Measurements from ENCODE around the gene WBP2. TPM values are rescaled to one million over a fixed set of nuclear protein-coding genes. Genes with fewer than 3 reads are reported as not detected.

The WBP2 gene
- total and polyA plus RNA-seq, 2 of the 8 experiments (the other 6 are each of a cell fraction or from before 2014, with no cell fraction given) = 48.2 to 71.2 TPM

DNA sequence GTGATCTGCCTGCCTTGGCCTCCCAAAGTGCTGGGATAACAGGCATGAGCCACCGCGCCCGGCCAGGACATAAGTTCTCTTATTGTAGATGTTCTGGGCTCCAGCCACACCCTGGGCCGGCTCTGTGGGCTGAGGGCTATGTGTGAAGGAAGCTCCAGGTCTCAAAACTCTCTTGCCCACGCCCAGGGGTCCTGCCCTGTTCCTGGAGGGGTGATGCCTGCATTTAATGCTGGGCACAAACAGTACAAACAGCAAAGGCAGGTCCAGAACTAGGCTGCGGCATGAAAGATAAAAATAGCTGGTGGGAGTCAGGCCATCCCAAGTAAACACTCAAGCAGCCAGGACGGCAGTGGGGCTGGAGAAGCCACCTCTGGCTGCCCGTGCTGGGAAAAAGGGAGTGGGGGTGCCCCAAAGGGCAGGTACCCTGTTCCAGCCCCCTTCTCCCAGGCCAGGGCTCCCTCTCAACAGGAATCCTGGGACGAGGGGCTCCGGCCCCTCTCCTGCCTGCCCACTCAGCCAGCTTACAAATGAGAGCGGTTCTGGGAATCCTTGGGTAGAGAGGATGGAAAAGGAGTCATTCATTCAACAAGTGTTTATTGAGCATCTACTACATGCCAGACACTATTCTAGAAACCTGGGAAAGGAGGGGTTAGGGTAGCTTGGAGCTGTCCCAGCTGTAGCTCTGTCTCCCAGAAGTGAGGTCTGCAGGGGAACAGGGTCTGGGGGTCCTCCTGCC, 18.6 kb upstream of the WBP2 start:
- ChIA-PET CTCF (ENCODE audit: partially characterized antibody) (interaction anchor here (0.6 to 11.3 kb wide), 8 partner anchors 12 to 516 kb away, joined by 3 to 157 read pairs (median 4); partner anchors contain the start of genes CDK3, TRIM65 and WBP2), POLR2A (ENCODE audit: partially characterized antibody) (interaction anchor here (1.0 to 12.1 kb wide), 6 partner anchors 12 to 98 kb away, joined by 3 to 143 read pairs (median 3); partner anchors contain the start of genes TRIM65 and WBP2)
- TF ChIP-seq KDM1A (IDR thresholded peaks at IDR 0.05; ENCODE audit: borderline replicate concordance, low read length) = no peak
- no peak for TF ChIP-seq ASH2L (IDR thresholded peaks at IDR 0.05; ENCODE audit: low read length)
- Histone ChIP-seq H2BK15ac (ENCODE audit: low read length) (no peak overlapping the region), H3K56ac (replicated peaks; ENCODE audit: insufficient read length, low read depth, low read length) (no peak overlapping the region), H2BK5ac (ENCODE audit: low read depth, low read length) (no peak overlapping the region), H3K36me3 (ENCODE audit: control insufficient read depth in 2 of 4, insufficient read depth in 4 of 4, low read length in 3 of 4) (no peaks in the 10 kb centered on the region), H2BK12ac (ENCODE audit: low read depth, low read length) (no peak overlapping the region), H3K18ac (ENCODE audit: extremely low read depth, low read length) (no peak overlapping the region), H3K27ac (ENCODE audit: low read depth, low read length) (no peak overlapping the region), H3K4ac (replicated peaks; ENCODE audit: insufficient read length, low read depth, low read length) (no peak overlapping the region), H2AFZ (ENCODE audit: low read length) (no peak overlapping the region), H3K14ac (ENCODE audit: insufficient read length) (no peak overlapping the region), H2AK5ac (ENCODE audit: low read depth, low read length) (no peak overlapping the region), H3K79me1 (ENCODE audit: low read depth, low read length) (no peaks in the 10 kb centered on the region), H3K4me1 (replicated peaks in 1 of 4; ENCODE audit: control insufficient read depth in 3 of 4, insufficient read depth in 4 of 4, low read length in 3 of 4) (peaks cover 0 to 26% (median 13%) of the 10 kb centered on the region in 4 experiments; a peak in 6 of 7 replicates), H4K8ac (ENCODE audit: extremely low read depth, insufficient read depth, low read length) (no peak overlapping the region), H4K91ac (replicated peaks; ENCODE audit: insufficient read length, low read length) (no peak overlapping the region), H3K23ac (ENCODE audit: insufficient read length) (no peak overlapping the region), H2BK20ac (ENCODE audit: low read length) (no peak overlapping the region), H3K9me3 (ENCODE audit: insufficient read depth in 2 of 2, low read depth in 1 of 2, low read length in 1 of 2) (no peaks in the 10 kb centered on the region), H4K20me1 (replicated peaks in 1 of 2; ENCODE audit: control insufficient read depth in 1 of 2, insufficient read depth in 2 of 2, low read length in 2 of 2) (no peaks in the 10 kb centered on the region), H3K4me2 (ENCODE audit: insufficient read depth in 1 of 2, low read depth in 2 of 2, low read length in 2 of 2) (no peak overlapping the region), H3K79me2 (ENCODE audit: control insufficient read depth in 1 of 2, insufficient read depth in 2 of 2, low read length in 2 of 2) (no peaks in the 10 kb centered on the region), H3K9ac (replicated peaks in 1 of 4; ENCODE audit: extremely low read depth in 1 of 4, low read depth in 3 of 4, low read length in 3 of 4) (no peak overlapping the region), H3K4me3 (ENCODE audit: extremely low read depth in 1 of 4, insufficient read depth in 2 of 4, low read depth in 3 of 4, low read length in 4 of 4) (no peak overlapping the region), H3K27me3 (replicated peaks in 1 of 4; ENCODE audit: control insufficient read depth in 3 of 4, extremely low read depth in 1 of 4, insufficient read depth in 3 of 4, low read length in 3 of 4) (peaks cover 10 to 26% (median 20%) of the 10 kb centered on the region in 4 experiments; a peak in 6 of 7 replicates), H2BK120ac (replicated peaks; ENCODE audit: low read depth, low read length) (no peak overlapping the region), H4K5ac (ENCODE audit: insufficient read length, low read depth, low read length) (no peak overlapping the region), H3K23me2 (ENCODE audit: low read depth, low read length) (peaks cover 14% of the 10 kb centered on the region; the same call in 1 of the 2 replicates)
- 87% methylated on average over 11 of the region's 11 CpGs; no CpG with 5 or more reads in 1 of the 2 experiments for WGBS, 2 experiments (ENCODE audit: extremely low coverage in 1 of 2, insufficient coverage in 1 of 2, insufficient read length in 1 of 2, insufficient replicate concordance in 2 of 2, low coverage in 1 of 2, low lambda C conversion rate in 2 of 2, missing lambda C conversion rate in 1 of 2)
- FAIRE-seq (no peak), DNase-seq (ENCODE audit: low read depth in 1 of 2, low spot score in 2 of 2) (no peak)
